Measurements from ENCODE around the gene BOD1. TPM values are rescaled to one million over a fixed set of nuclear protein-coding genes. Genes with fewer than 3 reads are reported as not detected.

The BOD1 gene
- total and polyA plus RNA-seq, 2 of the 8 experiments (the other 6 are each of a cell fraction or from before 2014, with no cell fraction given) = 107 to 149 TPM

DNA sequence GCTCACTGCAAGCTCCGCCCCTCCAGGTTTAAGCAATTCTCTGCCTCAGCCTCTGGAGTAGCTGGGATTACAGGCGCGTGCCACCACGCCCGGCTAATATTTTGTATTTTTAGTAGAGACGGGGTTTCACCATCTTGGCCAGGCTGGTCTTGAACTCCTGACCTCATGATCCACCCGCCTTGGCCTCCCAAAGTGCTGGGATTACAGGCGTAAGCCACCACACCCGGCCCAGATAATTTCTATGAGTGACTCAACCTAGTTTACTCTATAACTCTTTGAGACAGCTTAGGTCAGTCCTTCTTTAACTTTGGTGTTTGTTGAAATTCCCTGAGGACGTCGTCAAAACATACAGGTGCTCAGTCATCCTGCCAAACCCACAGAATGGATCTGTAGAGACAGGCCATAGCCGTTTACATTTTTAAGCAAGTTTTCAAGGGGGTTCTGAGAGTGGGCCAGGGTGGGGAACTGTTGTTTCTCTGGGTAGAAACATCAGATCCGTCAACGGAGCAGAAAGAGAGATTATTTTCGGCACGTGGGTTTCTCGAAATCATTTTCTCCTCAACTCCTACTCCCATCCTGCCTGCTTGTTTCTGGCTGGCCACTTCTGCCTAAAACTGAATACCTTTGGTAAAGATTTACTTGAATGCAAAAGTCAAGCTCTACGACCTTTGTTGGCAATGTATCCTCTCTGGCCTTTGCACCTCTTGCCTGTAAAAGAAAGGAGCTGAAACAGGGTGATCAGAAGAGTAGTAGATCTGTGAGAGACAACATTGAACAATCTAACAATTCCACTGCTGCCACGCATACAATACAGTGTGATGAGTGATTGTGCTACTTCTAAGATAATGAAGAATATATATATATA lies 6.0 kb upstream of the BOD1 start (continued):
- TF ChIP-seq HDAC2 (IDR thresholded peaks at IDR 0.05; ENCODE audit: borderline replicate concordance in 1 of 2, low read depth in 2 of 2, low read length in 2 of 2) (no peak), YY1 (IDR thresholded peaks at IDR 0.05; ENCODE audit: low read depth, low read length) (no peak), JUND (IDR thresholded peaks at IDR 0.05; ENCODE audit: low read length) (no peak), RFX5 (IDR thresholded peaks at IDR 0.05; ENCODE audit: borderline replicate concordance, low read depth, low read length) (no peak), JUN (IDR thresholded peaks at IDR 0.05; ENCODE audit: low read depth, low read length) (no peak), FOSL1 (IDR thresholded peaks at IDR 0.05; ENCODE audit: insufficient read depth, low read depth, low read length) (no peak), SP4 (IDR thresholded peaks at IDR 0.05; ENCODE audit: low read length) (no peak), CTBP2 (IDR thresholded peaks at IDR 0.05; ENCODE audit: borderline replicate concordance, insufficient read depth, insufficient read length, low read length) (no peak), POLR2A (IDR thresholded peaks at IDR 0.05; ENCODE audit: control extremely low read depth in 1 of 2, low read depth in 2 of 2, low read length in 2 of 2) (no peak)

Data from H1 (cell line).